Measurements from ENCODE around the gene PIK3CA.
"Not testable (repeated sequence)": the region's sequence is repeated elsewhere in the genome, so short reads cannot be mapped to it uniquely, and the experiment has no call there.

Gene PIK3CA

DNA sequence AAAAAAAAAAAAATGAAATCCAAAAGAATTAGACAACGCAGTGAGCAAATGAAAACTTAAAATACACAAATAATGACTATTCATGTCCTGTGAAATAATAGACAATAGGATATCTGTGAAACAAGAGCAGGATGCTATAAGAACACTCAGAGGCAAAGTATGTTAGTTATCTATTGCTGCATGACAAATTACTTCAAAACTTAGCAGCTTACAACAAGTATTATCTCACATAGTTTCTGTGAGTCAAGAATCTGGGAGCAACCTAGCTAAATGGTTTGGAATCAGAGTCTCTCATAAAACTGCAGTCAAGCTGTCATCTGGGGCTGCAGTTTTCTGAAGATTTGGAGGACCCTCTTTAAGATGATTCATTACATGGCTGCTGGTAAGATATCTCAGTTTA is 40.1 kb upstream of the PIK3CA start:
- TF ChIP-seq, protein P1, sequence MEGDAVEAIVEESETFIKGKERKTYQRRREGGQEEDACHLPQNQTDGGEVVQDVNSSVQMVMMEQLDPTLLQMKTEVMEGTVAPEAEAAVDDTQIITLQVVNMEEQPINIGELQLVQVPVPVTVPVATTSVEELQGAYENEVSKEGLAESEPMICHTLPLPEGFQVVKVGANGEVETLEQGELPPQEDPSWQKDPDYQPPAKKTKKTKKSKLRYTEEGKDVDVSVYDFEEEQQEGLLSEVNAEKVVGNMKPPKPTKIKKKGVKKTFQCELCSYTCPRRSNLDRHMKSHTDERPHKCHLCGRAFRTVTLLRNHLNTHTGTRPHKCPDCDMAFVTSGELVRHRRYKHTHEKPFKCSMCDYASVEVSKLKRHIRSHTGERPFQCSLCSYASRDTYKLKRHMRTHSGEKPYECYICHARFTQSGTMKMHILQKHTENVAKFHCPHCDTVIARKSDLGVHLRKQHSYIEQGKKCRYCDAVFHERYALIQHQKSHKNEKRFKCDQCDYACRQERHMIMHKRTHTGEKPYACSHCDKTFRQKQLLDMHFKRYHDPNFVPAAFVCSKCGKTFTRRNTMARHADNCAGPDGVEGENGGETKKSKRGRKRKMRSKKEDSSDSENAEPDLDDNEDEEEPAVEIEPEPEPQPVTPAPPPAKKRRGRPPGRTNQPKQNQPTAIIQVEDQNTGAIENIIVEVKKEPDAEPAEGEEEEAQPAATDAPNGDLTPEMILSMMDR (IDR thresholded peaks at IDR 0.05): no peak
- Histone ChIP-seq H3K4me3 (no peak overlapping the region), H3K9me3 (no peaks in the 10 kb centered on the region), H3K27ac (no peak overlapping the region), H3K27me3 (no peaks in the 10 kb centered on the region), H3K36me3 (no peaks in the 10 kb centered on the region), H3K4me1 (no peaks in the 10 kb centered on the region)
- intact Hi-C loops (cut with DNase I; ENCODE audit: low total_unique reads): no loop called here
- DNase-seq: no peak

- Histone ChIP-seq H3K9me3 (no peaks in the 10 kb centered on the region), H3K36me3 (no peaks in the 10 kb centered on the region), H3K27ac (no peak overlapping the region), H3K4me1 (no peaks in the 10 kb centered on the region), H3K4me3 (no peak overlapping the region), H3K27me3 (no peaks in the 10 kb centered on the region)
- TF ChIP-seq, protein P1 (IDR thresholded peaks at IDR 0.05): no peak
- DNase-seq: no peak
- intact Hi-C loops (cut with DNase I; ENCODE audit: low total_unique reads): no loop called here
Measured at GRCh38 chr3:179113903-179114302, 34.3 kb upstream of the PIK3CA start.

DNA sequence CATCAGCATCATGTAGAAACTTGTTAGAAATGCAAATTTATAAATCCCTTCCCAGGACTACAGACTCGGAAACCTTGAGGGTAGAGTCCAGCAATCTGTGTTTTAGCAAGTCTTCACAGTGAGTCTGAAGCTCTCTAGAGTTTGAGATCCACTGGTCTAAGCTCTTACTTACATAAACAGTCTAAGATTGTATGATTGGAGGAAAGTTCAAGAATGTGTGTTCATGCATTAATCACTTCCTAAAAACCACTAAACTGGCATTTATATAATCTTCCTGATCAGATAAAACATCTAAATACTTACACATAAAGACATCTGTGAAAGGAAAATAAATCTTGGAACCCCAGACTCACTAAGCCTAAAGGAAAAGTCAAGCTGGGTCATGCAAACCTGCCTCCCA is 32.7 kb upstream of the PIK3CA start:
- H3K9me3 ChIP-seq; H3K27me3 ChIP-seq; H3K27ac ChIP-seq; H3K36me3 ChIP-seq; intact Hi-C loops (cut with DNase I; ENCODE audit: low total_unique reads); H3K4me1 ChIP-seq; H3K4me3 ChIP-seq; DNase-seq: not testable (repeated sequence)

- Histone ChIP-seq H3K36me3 (no peaks in the 10 kb centered on the region), H3K4me1 (no peaks in the 10 kb centered on the region), H3K27me3 (no peaks in the 10 kb centered on the region)
Measured at GRCh38 chr3:179116816-179117215, 31.3 kb upstream of the PIK3CA start.

DNA sequence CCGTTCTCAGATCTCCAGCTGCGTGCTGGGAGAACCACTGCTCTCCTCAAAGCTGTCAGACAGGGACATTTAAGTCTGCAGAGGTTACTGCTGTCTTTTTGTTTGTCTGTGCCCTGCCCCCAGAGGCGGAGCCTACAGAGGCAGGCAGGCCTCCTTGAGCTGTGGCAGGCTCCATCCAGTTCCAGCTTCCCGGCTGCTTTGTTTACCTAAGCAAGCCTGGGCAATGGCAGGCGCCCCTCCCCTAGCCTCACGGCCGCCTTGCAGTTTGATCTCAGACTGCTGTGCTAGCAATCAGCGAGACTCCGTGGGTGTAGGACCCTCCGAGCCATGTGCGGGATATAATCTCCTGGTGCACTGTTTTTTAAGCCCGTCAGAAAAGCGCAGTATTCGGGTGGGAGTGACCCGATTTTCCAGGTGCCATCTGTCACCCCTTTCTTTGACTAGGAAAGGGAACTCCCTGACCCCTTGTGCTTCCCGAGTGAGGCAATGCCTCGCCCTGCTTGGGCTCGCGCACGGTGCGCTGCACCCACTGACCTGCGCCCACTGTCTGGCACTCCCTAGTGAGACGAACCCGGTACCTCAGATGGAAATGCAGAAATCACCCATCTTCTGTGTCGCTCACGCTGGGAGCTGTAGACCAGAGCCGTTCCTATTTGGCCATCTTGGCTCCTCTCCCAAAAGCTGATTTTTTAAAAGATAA is 15.8 kb upstream of the PIK3CA start:
- H3K4me3 ChIP-seq; H3K9me3 ChIP-seq; H3K27me3 ChIP-seq; intact Hi-C loops (cut with DNase I; ENCODE audit: low total_unique reads); H3K27ac ChIP-seq; DNase-seq; H3K4me1 ChIP-seq; H3K36me3 ChIP-seq: not testable (repeated sequence)

More at GRCh38 chr3:179116816-179117215, 31.3 kb upstream of the PIK3CA start:
- H3K27ac ChIP-seq: no peak overlapping the region
- H3K4me3 ChIP-seq: no peak overlapping the region
- no peaks in the 10 kb centered on the region for H3K9me3 ChIP-seq
- intact Hi-C loops (cut with DNase I; ENCODE audit: low total_unique reads): no loop called here
- TF ChIP-seq, protein P1 (IDR thresholded peaks at IDR 0.05): no peak
- DNase-seq: no peak

DNA sequence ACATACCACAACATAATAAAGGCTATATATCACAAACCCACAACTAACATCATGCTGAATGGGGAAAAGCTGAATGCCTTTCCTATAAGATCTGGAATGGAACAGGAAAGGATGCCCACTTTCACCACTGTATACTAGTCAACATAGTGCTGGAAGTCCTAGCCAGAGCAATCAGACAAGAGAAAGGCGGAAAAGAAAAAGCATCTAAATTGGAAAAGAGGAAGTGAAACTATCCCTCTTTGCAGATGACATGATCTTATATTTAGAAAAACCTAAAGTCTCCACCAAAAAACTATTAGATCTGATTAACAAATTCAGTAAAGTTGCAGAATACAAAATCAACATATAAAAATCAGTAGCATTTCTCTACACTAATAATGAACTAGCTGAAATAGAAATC is 14.6 kb upstream of the PIK3CA start:
- TF ChIP-seq, protein P1 (IDR thresholded peaks at IDR 0.05): no peak
- no peaks in the 10 kb centered on the region for H3K9me3 ChIP-seq

DNA sequence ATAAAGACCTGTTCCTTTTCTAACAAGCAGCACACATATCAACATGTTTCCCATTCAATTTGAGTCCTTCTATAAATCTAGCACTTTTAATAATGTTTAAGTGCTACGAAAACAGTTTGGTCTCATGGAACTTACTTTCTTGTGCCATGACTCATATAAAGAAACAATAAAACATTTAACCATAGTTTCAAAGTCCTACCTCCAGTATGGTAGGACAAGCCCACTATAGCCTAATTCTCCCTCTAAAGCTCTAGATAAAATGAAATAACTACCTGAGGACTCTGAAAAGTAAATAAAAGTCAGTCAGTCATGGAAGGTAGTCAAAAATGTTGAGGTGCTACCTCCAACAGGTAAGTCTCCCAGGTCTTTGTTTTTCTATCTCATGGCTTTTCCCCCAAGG is 12.0 kb upstream of the PIK3CA start:
- Histone ChIP-seq H3K9me3 (no peaks in the 10 kb centered on the region), H3K4me1 (no peaks in the 10 kb centered on the region), H3K36me3 (no peaks in the 10 kb centered on the region), H3K27me3 (no peaks in the 10 kb centered on the region), H3K27ac (no peak overlapping the region), H3K4me3 (no peak overlapping the region)
- DNase-seq: no peak
- TF ChIP-seq, protein P1 (IDR thresholded peaks at IDR 0.05): no peak
- intact Hi-C loops (cut with DNase I; ENCODE audit: low total_unique reads): no loop called here

More for the DNA sequence above, 14.6 kb upstream of the PIK3CA start:
- Histone ChIP-seq H3K36me3 (no peaks in the 10 kb centered on the region), H3K4me3 (no peak overlapping the region), H3K27me3 (no peaks in the 10 kb centered on the region), H3K4me1 (no peaks in the 10 kb centered on the region), H3K27ac (no peak overlapping the region)
- intact Hi-C loops (cut with DNase I; ENCODE audit: low total_unique reads): no loop called here
- no peak for DNase-seq

Data from tibial artery (tissue), 4 donors.